ENCODE results near the gene SLC16A8. TPM values are rescaled to one million over a fixed set of nuclear protein-coding genes. Genes with fewer than 3 reads are reported as not detected.

Gene SLC16A8
- total and polyA plus RNA-seq, 2 donors (not counting 1 experiment from before 2014, with no cell fraction given) = not detected

GRCh38 chr22:38129021-38129420, 45.0 kb upstream of the SLC16A8 start:
- ChIA-PET CTCF (no interaction called here), POLR2A (no interaction called here)
- no peaks in the 10 kb centered on the region for H3K9me3 ChIP-seq (ENCODE audit: control extremely low read depth in 1 of 3, control insufficient read depth in 2 of 3, insufficient read depth in 1 of 3, low read length in 2 of 3)
- H3K4me2 ChIP-seq (replicated peaks; ENCODE audit: low read depth, low read length, poor library complexity, severe bottlenecking) = no peak overlapping the region
- no peak for DNase-seq
- no peak overlapping the region for H3K4me3 ChIP-seq (ENCODE audit: control extremely low read depth in 1 of 5, extremely low read depth in 1 of 5, insufficient read depth in 1 of 5, low read depth in 2 of 5, low read length in 4 of 5)
- no peak overlapping the region for H3K9ac ChIP-seq (ENCODE audit: low read length)
- no peak overlapping the region for H2AFZ ChIP-seq (ENCODE audit: insufficient read depth, low read depth, low read length, poor library complexity, severe bottlenecking)
- H3K27ac ChIP-seq (ENCODE audit: low read length in 2 of 2) = no peak overlapping the region
- peaks cover 0 to 32% of the 10 kb centered on the region in 2 experiments for H3K36me3 ChIP-seq (replicated peaks in 1 of 2; ENCODE audit: control extremely low read depth in 1 of 2, control insufficient read depth in 1 of 2, extremely low read depth in 1 of 2, insufficient read depth in 2 of 2, low read length in 1 of 2)
- H3K27me3 ChIP-seq (replicated peaks in 1 of 4; ENCODE audit: control extremely low read depth in 1 of 4, control insufficient read depth in 3 of 4, insufficient read depth in 4 of 4, low read length in 3 of 4) = no peaks in the 10 kb centered on the region
- intact Hi-C loops (cut with micrococcal nuclease) = no loop called here
- Mint-ChIP-seq H3K4me1 (no peaks in the 10 kb centered on the region), H3K9me3 (ENCODE audit: insufficient read depth) (no peaks in the 10 kb centered on the region), H3K27ac (no peak overlapping the region), H3K27me3 (no peaks in the 10 kb centered on the region), H3K4me3 (no peak overlapping the region)
- H4K20me1 ChIP-seq (ENCODE audit: control insufficient read depth, insufficient read depth, low read length, poor library complexity, severe bottlenecking) = no peaks in the 10 kb centered on the region
- 91% methylated on average over 10 of the region's 10 CpGs for WGBS (ENCODE audit: insufficient coverage)
- no peaks in the 10 kb centered on the region for H3K4me1 ChIP-seq (ENCODE audit: control insufficient read depth in 2 of 2, insufficient read depth in 2 of 2, low read length in 2 of 2)
- no peak for ATAC-seq (ENCODE audit: low read depth)
- TF ChIP-seq EZH2 (IDR thresholded peaks at IDR 0.05; ENCODE audit: borderline replicate concordance, insufficient read depth, low read depth, low read length, poor library complexity, severe bottlenecking) = no peak
- TF ChIP-seq, protein P1, sequence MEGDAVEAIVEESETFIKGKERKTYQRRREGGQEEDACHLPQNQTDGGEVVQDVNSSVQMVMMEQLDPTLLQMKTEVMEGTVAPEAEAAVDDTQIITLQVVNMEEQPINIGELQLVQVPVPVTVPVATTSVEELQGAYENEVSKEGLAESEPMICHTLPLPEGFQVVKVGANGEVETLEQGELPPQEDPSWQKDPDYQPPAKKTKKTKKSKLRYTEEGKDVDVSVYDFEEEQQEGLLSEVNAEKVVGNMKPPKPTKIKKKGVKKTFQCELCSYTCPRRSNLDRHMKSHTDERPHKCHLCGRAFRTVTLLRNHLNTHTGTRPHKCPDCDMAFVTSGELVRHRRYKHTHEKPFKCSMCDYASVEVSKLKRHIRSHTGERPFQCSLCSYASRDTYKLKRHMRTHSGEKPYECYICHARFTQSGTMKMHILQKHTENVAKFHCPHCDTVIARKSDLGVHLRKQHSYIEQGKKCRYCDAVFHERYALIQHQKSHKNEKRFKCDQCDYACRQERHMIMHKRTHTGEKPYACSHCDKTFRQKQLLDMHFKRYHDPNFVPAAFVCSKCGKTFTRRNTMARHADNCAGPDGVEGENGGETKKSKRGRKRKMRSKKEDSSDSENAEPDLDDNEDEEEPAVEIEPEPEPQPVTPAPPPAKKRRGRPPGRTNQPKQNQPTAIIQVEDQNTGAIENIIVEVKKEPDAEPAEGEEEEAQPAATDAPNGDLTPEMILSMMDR (IDR thresholded peaks at IDR 0.05) = no peak
- H3K79me2 ChIP-seq (ENCODE audit: control insufficient read depth, insufficient read depth, low read length) = no peaks in the 10 kb centered on the region

- ATAC-seq (ENCODE audit: low read depth) (no peak), DNase-seq (no peak)
- no peak overlapping the region for H3K4me2 ChIP-seq (replicated peaks; ENCODE audit: low read depth, low read length, poor library complexity, severe bottlenecking)
- Mint-ChIP-seq H3K27ac (no peak overlapping the region), H3K4me1 (no peaks in the 10 kb centered on the region), H3K27me3 (no peaks in the 10 kb centered on the region), H3K9me3 (ENCODE audit: insufficient read depth) (no peaks in the 10 kb centered on the region), H3K4me3 (no peak overlapping the region)
- no peaks in the 10 kb centered on the region for H4K20me1 ChIP-seq (ENCODE audit: control insufficient read depth, insufficient read depth, low read length, poor library complexity, severe bottlenecking)
- H3K36me3 ChIP-seq (replicated peaks in 1 of 2; ENCODE audit: control extremely low read depth in 1 of 2, control insufficient read depth in 1 of 2, extremely low read depth in 1 of 2, insufficient read depth in 2 of 2, low read length in 1 of 2) = peaks cover 0 to 30% of the 10 kb centered on the region in 2 experiments
- 86% methylated on average over 9 of the region's 9 CpGs for WGBS (ENCODE audit: insufficient coverage)
- H3K27ac ChIP-seq (ENCODE audit: low read length in 2 of 2) = no peak overlapping the region
- ChIA-PET CTCF (no interaction called here), POLR2A (no interaction called here)
- no peaks in the 10 kb centered on the region for H3K79me2 ChIP-seq (ENCODE audit: control insufficient read depth, insufficient read depth, low read length)
- intact Hi-C loops (cut with micrococcal nuclease) = no loop called here
- H3K4me1 ChIP-seq (ENCODE audit: control insufficient read depth in 2 of 2, insufficient read depth in 2 of 2, low read length in 2 of 2) = no peaks in the 10 kb centered on the region
- H3K9me3 ChIP-seq (ENCODE audit: control extremely low read depth in 1 of 3, control insufficient read depth in 2 of 3, insufficient read depth in 1 of 3, low read length in 2 of 3) = no peaks in the 10 kb centered on the region
- TF ChIP-seq, protein P1 (IDR thresholded peaks at IDR 0.05) = no peak
- TF ChIP-seq EZH2 (IDR thresholded peaks at IDR 0.05; ENCODE audit: borderline replicate concordance, insufficient read depth, low read depth, low read length, poor library complexity, severe bottlenecking) = no peak
- H3K9ac ChIP-seq (ENCODE audit: low read length) = no peak overlapping the region
- no peaks in the 10 kb centered on the region for H3K27me3 ChIP-seq (replicated peaks in 1 of 4; ENCODE audit: control extremely low read depth in 1 of 4, control insufficient read depth in 3 of 4, insufficient read depth in 4 of 4, low read length in 3 of 4)
- no peak overlapping the region for H3K4me3 ChIP-seq (ENCODE audit: control extremely low read depth in 1 of 5, extremely low read depth in 1 of 5, insufficient read depth in 1 of 5, low read depth in 2 of 5, low read length in 4 of 5)
- H2AFZ ChIP-seq (ENCODE audit: insufficient read depth, low read depth, low read length, poor library complexity, severe bottlenecking) = no peak overlapping the region
Measured at GRCh38 chr22:38127869-38128268, 43.9 kb upstream of the SLC16A8 start.
